ENCODE measurements around the gene PCAT7. TPM values are rescaled to one million over a fixed set of nuclear protein-coding genes. Genes with fewer than 3 reads are reported as not detected.
A peak's percentile ranks its signal among the peaks of the same experiment; 100 is the strongest.

Gene PCAT7
- total RNA-seq, 2 experiments from 2014 or later, result 1.8 to 2.5 TPM

DNA sequence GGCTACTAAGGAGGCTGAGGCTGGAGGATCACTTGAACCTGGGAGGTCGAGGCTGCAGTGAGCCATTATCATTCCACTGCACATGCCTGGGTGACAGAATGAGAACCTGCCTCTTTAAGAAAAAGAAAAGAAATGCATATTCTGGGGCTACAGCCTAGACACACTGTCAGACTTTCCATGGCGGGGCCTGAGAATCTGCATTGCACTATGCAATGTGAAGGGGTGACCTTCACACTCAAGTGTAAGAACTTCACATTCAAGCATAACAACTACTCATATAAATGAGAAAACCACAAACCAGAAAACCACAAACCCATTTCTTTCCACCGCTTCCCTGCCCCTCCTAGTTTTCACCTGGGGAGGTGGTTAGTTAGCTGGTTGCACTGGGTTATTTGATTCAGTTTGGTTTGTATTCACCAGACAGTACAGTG is 56.8 kb downstream of the PCAT7 start:
- POLR2A ChIA-PET, result no interaction called here
- Histone ChIP-seq H3K27ac (ENCODE audit: low read depth, low read length, poor library complexity, severe bottlenecking) (no peak overlapping the region), H3K4me1 (ENCODE audit: insufficient read depth, low read length, poor library complexity, severe bottlenecking) (peaks cover 46% of the 10 kb centered on the region), H2AFZ (ENCODE audit: low read length) (no peak overlapping the region; the same call in 1 of the 2 replicates), H3K36me3 (ENCODE audit: insufficient read depth, low read length) (no peaks in the 10 kb centered on the region), H3K9me3 (ENCODE audit: low read length) (no peaks in the 10 kb centered on the region), H3K4me3 (ENCODE audit: low read depth, low read length, poor library complexity, severe bottlenecking) (no peak overlapping the region), H3K79me2 (ENCODE audit: insufficient read depth, low read depth, low read length) (peaks cover 2% of the 10 kb centered on the region; the same call in 1 of the 2 replicates), H3K9me2 (ENCODE audit: insufficient read depth, low read length) (no peaks in the 10 kb centered on the region), H3K4me2 (ENCODE audit: low read length) (peak overlapping the region; percentile 28), H4K20me1 (ENCODE audit: insufficient read depth, low read length) (no peaks in the 10 kb centered on the region)
- DNase-seq (ENCODE audit: low spot score), result peak; percentile 46
- intact Hi-C loops (cut with micrococcal nuclease; ENCODE audit: unreplicated experiment), result no loop called here
- TF ChIP-seq, protein P1, sequence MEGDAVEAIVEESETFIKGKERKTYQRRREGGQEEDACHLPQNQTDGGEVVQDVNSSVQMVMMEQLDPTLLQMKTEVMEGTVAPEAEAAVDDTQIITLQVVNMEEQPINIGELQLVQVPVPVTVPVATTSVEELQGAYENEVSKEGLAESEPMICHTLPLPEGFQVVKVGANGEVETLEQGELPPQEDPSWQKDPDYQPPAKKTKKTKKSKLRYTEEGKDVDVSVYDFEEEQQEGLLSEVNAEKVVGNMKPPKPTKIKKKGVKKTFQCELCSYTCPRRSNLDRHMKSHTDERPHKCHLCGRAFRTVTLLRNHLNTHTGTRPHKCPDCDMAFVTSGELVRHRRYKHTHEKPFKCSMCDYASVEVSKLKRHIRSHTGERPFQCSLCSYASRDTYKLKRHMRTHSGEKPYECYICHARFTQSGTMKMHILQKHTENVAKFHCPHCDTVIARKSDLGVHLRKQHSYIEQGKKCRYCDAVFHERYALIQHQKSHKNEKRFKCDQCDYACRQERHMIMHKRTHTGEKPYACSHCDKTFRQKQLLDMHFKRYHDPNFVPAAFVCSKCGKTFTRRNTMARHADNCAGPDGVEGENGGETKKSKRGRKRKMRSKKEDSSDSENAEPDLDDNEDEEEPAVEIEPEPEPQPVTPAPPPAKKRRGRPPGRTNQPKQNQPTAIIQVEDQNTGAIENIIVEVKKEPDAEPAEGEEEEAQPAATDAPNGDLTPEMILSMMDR (conservative IDR thresholded peaks at IDR 0.05; ENCODE audit: low read length), result no peak
- no peak for TF ChIP-seq EZH2phosphoT487 (IDR thresholded peaks at IDR 0.05; ENCODE audit: borderline replicate concordance, low read depth, low read length)
- BruUV-seq (replicated peaks), result no TSS peak
- CTCF ChIA-PET (ENCODE audit: unreplicated experiment), result no interaction called here

DNA sequence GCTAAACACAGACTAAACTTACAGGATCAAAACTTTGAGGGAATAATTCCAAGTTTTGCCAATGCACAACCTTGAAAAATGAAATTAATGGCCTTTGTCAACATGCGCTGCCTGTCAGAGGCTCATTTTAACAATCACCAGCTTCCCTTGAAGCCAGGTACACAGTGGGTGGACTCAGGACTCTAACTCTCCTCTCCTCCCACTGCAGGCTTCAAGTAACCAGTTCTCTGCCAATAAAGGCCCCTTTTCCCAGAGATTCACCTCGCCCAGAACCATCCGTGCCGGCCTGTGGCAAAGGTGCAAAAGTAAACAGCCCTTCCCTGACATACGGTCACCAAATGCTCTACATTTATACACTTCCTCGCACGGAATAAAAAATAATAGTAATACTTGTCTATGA is 57.2 kb downstream of the PCAT7 start:
- intact Hi-C loops (cut with micrococcal nuclease; ENCODE audit: unreplicated experiment), result no loop called here
- Histone ChIP-seq H3K4me3 (ENCODE audit: low read depth, low read length, poor library complexity, severe bottlenecking) (no peak overlapping the region), H3K9me3 (ENCODE audit: low read length) (no peaks in the 10 kb centered on the region), H3K4me1 (ENCODE audit: insufficient read depth, low read length, poor library complexity, severe bottlenecking) (peaks cover 46% of the 10 kb centered on the region), H3K27ac (ENCODE audit: low read depth, low read length, poor library complexity, severe bottlenecking) (no peak overlapping the region), H3K4me2 (ENCODE audit: low read length) (peak overlapping the region; percentile 28), H4K20me1 (ENCODE audit: insufficient read depth, low read length) (no peaks in the 10 kb centered on the region), H2AFZ (ENCODE audit: low read length) (no peak overlapping the region; the same call in 1 of the 2 replicates), H3K9me2 (ENCODE audit: insufficient read depth, low read length) (no peaks in the 10 kb centered on the region), H3K79me2 (ENCODE audit: insufficient read depth, low read depth, low read length) (no peaks in the 10 kb centered on the region), H3K36me3 (ENCODE audit: insufficient read depth, low read length) (no peaks in the 10 kb centered on the region)
- DNase-seq (ENCODE audit: low spot score), result no peak
- TF ChIP-seq, protein P1 (conservative IDR thresholded peaks at IDR 0.05; ENCODE audit: low read length), result no peak
- TF ChIP-seq EZH2phosphoT487 (IDR thresholded peaks at IDR 0.05; ENCODE audit: borderline replicate concordance, low read depth, low read length), result no peak
- no TSS peak for BruUV-seq (replicated peaks)
- POLR2A ChIA-PET, result no interaction called here
- CTCF ChIA-PET (ENCODE audit: unreplicated experiment), result no interaction called here

GRCh38 chr9:94613003-94613402 is 58.1 kb downstream of the PCAT7 start:
- Histone ChIP-seq H3K27ac (ENCODE audit: low read depth, low read length, poor library complexity, severe bottlenecking) (no peak overlapping the region), H3K4me2 (ENCODE audit: low read length) (no peak overlapping the region), H3K79me2 (ENCODE audit: insufficient read depth, low read depth, low read length) (no peaks in the 10 kb centered on the region), H3K4me3 (ENCODE audit: low read depth, low read length, poor library complexity, severe bottlenecking) (no peak overlapping the region), H3K4me1 (ENCODE audit: insufficient read depth, low read length, poor library complexity, severe bottlenecking) (peaks cover 38% of the 10 kb centered on the region), H2AFZ (ENCODE audit: low read length) (no peak overlapping the region), H3K9me2 (ENCODE audit: insufficient read depth, low read length) (no peaks in the 10 kb centered on the region), H3K9me3 (ENCODE audit: low read length) (no peaks in the 10 kb centered on the region), H4K20me1 (ENCODE audit: insufficient read depth, low read length) (no peaks in the 10 kb centered on the region), H3K36me3 (ENCODE audit: insufficient read depth, low read length) (no peaks in the 10 kb centered on the region)
- no TSS peak for BruUV-seq (replicated peaks)
- POLR2A ChIA-PET, result interaction anchor here (0.7 kb wide), 1 partner anchor 119 kb away, joined by 8 read pairs; no protein-coding TSS in a partner anchor
- intact Hi-C loops (cut with micrococcal nuclease; ENCODE audit: unreplicated experiment), result no loop called here
- CTCF ChIA-PET (ENCODE audit: unreplicated experiment), result no interaction called here
- no peak for DNase-seq (ENCODE audit: low spot score)
- TF ChIP-seq, protein P1 (conservative IDR thresholded peaks at IDR 0.05; ENCODE audit: low read length), result no peak; the same call in 1 of the 2 replicates
- TF ChIP-seq EZH2phosphoT487 (IDR thresholded peaks at IDR 0.05; ENCODE audit: borderline replicate concordance, low read depth, low read length), result no peak
